ENCODE measurements around the gene SPATS2. TPM values are rescaled to one million over a fixed set of nuclear protein-coding genes. Genes with fewer than 3 reads are reported as not detected.
A peak's percentile ranks its signal among the peaks of the same experiment; 100 is the strongest.

Gene SPATS2
- total RNA-seq, 1 donor from 2014 or later, result 58.2 TPM

- no peak for DNase-seq
Measured at GRCh38 chr12:49557187-49557916, 190.1 kb downstream of the SPATS2 start.

GRCh38 chr12:49557917-49558215, 190.6 kb downstream of the SPATS2 start:
- no peak for DNase-seq

- DNase-seq, result no peak
Measured at GRCh38 chr12:49558526-49558925, 191.3 kb downstream of the SPATS2 start.

- no peak for DNase-seq
Measured at GRCh38 chr12:49559011-49559675, 191.9 kb downstream of the SPATS2 start.

- DNase-seq, result no peak
Measured at GRCh38 chr12:49560695-49561094, 193.4 kb downstream of the SPATS2 start.

- DNase-seq, result no peak
Measured at GRCh38 chr12:49562233-49562632, 195.0 kb downstream of the SPATS2 start.

- no peak for DNase-seq
Measured at GRCh38 chr12:49562831-49563230, 195.6 kb downstream of the SPATS2 start.

- DNase-seq, result no peak
Measured at GRCh38 chr12:49563951-49564685, 196.9 kb downstream of the SPATS2 start.

- DNase-seq, result peak; percentile 70
Measured at GRCh38 chr12:49564686-49565405, 197.6 kb downstream of the SPATS2 start.

- DNase-seq, result no peak
Measured at GRCh38 chr12:49565406-49566265, 198.4 kb downstream of the SPATS2 start.

GRCh38 chr12:49566361-49566760, 199.1 kb downstream of the SPATS2 start:
- DNase-seq, result no peak

- no peak for DNase-seq
Measured at GRCh38 chr12:49567302-49567610, 200.0 kb downstream of the SPATS2 start.

GRCh38 chr12:49567611-49568441, 200.6 kb downstream of the SPATS2 start, which contains the start of gene MCRS1:
TSS of gene MCRS1 (minus strand) at chr12:49568142. CDS start at chr12:49566731, 1,411 bp downstream.
- DNase-seq, result peak; percentile 54

GRCh38 chr12:49568442-49569162, 201.3 kb downstream of the SPATS2 start:
- no peak for DNase-seq

Small RNA genes within 50 kb of the gene (small RNA-seq; reads per million reads assigned to genes)
- gene AC125611.1, result not detected

Other genes starting within 250 kb of the SPATS2 start
- gene TUBA1B, start 236.1 kb upstream of the SPATS2 start, total RNA-seq, result 1,492 TPM
- gene TUBA1A, start 178.4 kb upstream of the SPATS2 start, total RNA-seq, result 9,948 TPM
- 33.5 TPM for gene TUBA1C, start 102.4 kb upstream of the SPATS2 start, total RNA-seq
- gene PRPH, start 72.3 kb upstream of the SPATS2 start, total RNA-seq, result not detected
- 1.2 TPM for gene TROAP, start 44.2 kb upstream of the SPATS2 start, total RNA-seq
- gene C1QL4, start 30.3 kb upstream of the SPATS2 start, total RNA-seq, result 0.16 TPM
- gene DNAJC22, start 20.6 kb upstream of the SPATS2 start, total RNA-seq, result 0.78 TPM
- 7.5 TPM for gene KCNH3, start 171.6 kb downstream of the SPATS2 start, total RNA-seq
- 29.9 TPM for gene MCRS1, start 200.7 kb downstream of the SPATS2 start, total RNA-seq
- gene FAM186B, start 238.2 kb downstream of the SPATS2 start, total RNA-seq, result not detected